ENCODE results near the gene PRKCH. TPM values are rescaled to one million over a fixed set of nuclear protein-coding genes. Genes with fewer than 3 reads are reported as not detected.

The PRKCH gene
- polyA plus RNA-seq, 3 donors = 3.6 to 6.2 (median 5.4) TPM

- H4K20me1 ChIP-seq (ENCODE audit: insufficient read depth, low read length) = no peaks in the 10 kb centered on the region
- peaks cover 0 to 2% (median 0%) of the 10 kb centered on the region in 3 donors for H3K27me3 Mint-ChIP-seq (ENCODE audit: low read depth in 3 of 3)
- H3K9ac ChIP-seq (ENCODE audit: insufficient read depth, low read length, poor library complexity, severe bottlenecking) = no peak overlapping the region
- no peaks in the 10 kb centered on the region for H3K4me1 ChIP-seq (ENCODE audit: control insufficient read depth in 1 of 2, insufficient read depth in 2 of 2, low read length in 2 of 2)
- DNase-seq = no peak
- no CpG with 5 or more reads among the region's 2 CpGs for WGBS (ENCODE audit: insufficient coverage)
- no peak overlapping the region for H2AFZ ChIP-seq (ENCODE audit: insufficient read depth, low read depth, low read length, poor library complexity, severe bottlenecking)
- H3K9me3 Mint-ChIP-seq = no peaks in the 10 kb centered on the region
- peaks cover 4% of the 10 kb centered on the region for H3K4me1 Mint-ChIP-seq
- no peak overlapping the region for H3K4me2 ChIP-seq (replicated peaks; ENCODE audit: extremely low read depth, low read length, poor library complexity, severe bottlenecking)
- peaks cover 0 to 3% of the 10 kb centered on the region in 2 donors for H3K36me3 Mint-ChIP-seq
- H3K4me3 ChIP-seq (replicated peaks in 1 of 3; ENCODE audit: low read depth in 2 of 3, low read length in 3 of 3) = no peak overlapping the region
- H3K36me3 ChIP-seq (replicated peaks in 1 of 2; ENCODE audit: control insufficient read depth in 1 of 2, insufficient read depth in 2 of 2, low read length in 2 of 2) = no peaks in the 10 kb centered on the region
- H3K79me2 ChIP-seq (ENCODE audit: insufficient read depth, low read length) = no peaks in the 10 kb centered on the region
- no peak overlapping the region for H3K27ac Mint-ChIP-seq
- H3K9me3 ChIP-seq (replicated peaks in 1 of 2; ENCODE audit: control insufficient read depth in 1 of 2, insufficient read depth in 1 of 2, low read length in 2 of 2) = no peaks in the 10 kb centered on the region
- intact Hi-C loops (cut with micrococcal nuclease) = no loop called here
- H3K27ac ChIP-seq (ENCODE audit: low read depth in 1 of 2, low read length in 2 of 2) = no peak overlapping the region
- TF ChIP-seq CTCF (IDR thresholded peaks at IDR 0.05) = no peak
- no peak overlapping the region for H3K4me3 Mint-ChIP-seq
- H3K27me3 ChIP-seq (ENCODE audit: control insufficient read depth in 2 of 2, insufficient read depth in 2 of 2, low read length in 2 of 2) = no peaks in the 10 kb centered on the region
Measured at GRCh38 chr14:61578745-61579144, 257.4 kb downstream of the PRKCH start.

GRCh38 chr14:61581340-61581739 is 260.0 kb downstream of the PRKCH start:
- Histone ChIP-seq H3K9ac (ENCODE audit: insufficient read depth, low read length, poor library complexity, severe bottlenecking) (no peak overlapping the region), H3K4me2 (replicated peaks; ENCODE audit: extremely low read depth, low read length, poor library complexity, severe bottlenecking) (no peak overlapping the region), H3K4me3 (replicated peaks in 1 of 3; ENCODE audit: low read depth in 2 of 3, low read length in 3 of 3) (no peak overlapping the region), H3K27ac (ENCODE audit: low read depth in 1 of 2, low read length in 2 of 2) (no peak overlapping the region), H2AFZ (ENCODE audit: insufficient read depth, low read depth, low read length, poor library complexity, severe bottlenecking) (no peak overlapping the region), H3K79me2 (ENCODE audit: insufficient read depth, low read length) (no peaks in the 10 kb centered on the region), H4K20me1 (ENCODE audit: insufficient read depth, low read length) (no peaks in the 10 kb centered on the region), H3K4me1 (ENCODE audit: control insufficient read depth in 1 of 2, insufficient read depth in 2 of 2, low read length in 2 of 2) (no peaks in the 10 kb centered on the region), H3K36me3 (replicated peaks in 1 of 2; ENCODE audit: control insufficient read depth in 1 of 2, insufficient read depth in 2 of 2, low read length in 2 of 2) (no peaks in the 10 kb centered on the region), H3K27me3 (ENCODE audit: control insufficient read depth in 2 of 2, insufficient read depth in 2 of 2, low read length in 2 of 2) (no peaks in the 10 kb centered on the region), H3K9me3 (replicated peaks in 1 of 2; ENCODE audit: control insufficient read depth in 1 of 2, insufficient read depth in 1 of 2, low read length in 2 of 2) (no peaks in the 10 kb centered on the region)
- H3K4me3 Mint-ChIP-seq = no peak overlapping the region
- TF ChIP-seq CTCF (IDR thresholded peaks at IDR 0.05) = no peak
- peaks cover 7% of the 10 kb centered on the region for H3K4me1 Mint-ChIP-seq
- H3K9me3 Mint-ChIP-seq = peaks cover 0 to 1% (median 0%) of the 10 kb centered on the region in 7 donors
- no peak overlapping the region for H3K27ac Mint-ChIP-seq
- H3K27me3 Mint-ChIP-seq (ENCODE audit: low read depth in 3 of 3) = peaks cover 0 to 1% (median 0%) of the 10 kb centered on the region in 3 donors
- intact Hi-C loops (cut with micrococcal nuclease) = no loop called here
- 100% methylated on average over 1 of the region's 1 CpG for WGBS (ENCODE audit: insufficient coverage)
- DNase-seq = no peak
- peaks cover 0 to 3% of the 10 kb centered on the region in 2 donors for H3K36me3 Mint-ChIP-seq

Measured in CD14-positive monocyte (primary cell).